Middle frontal gyrus (tissue), 1 donor: ENCODE measurements around the gene MPST.

ENCODE experiments used
- DNase-seq: peaks from one replicate; pipeline ENCODE4 v3.0.0-alpha.2; 2015; ENCODE audit warnings: low spot score; ENCODE audit errors: extremely low spot score

Gene MPST

GRCh38 chr22:37000676-37001534, 18.6 kb upstream of the MPST start:
- DNase-seq: no peak

DNA sequence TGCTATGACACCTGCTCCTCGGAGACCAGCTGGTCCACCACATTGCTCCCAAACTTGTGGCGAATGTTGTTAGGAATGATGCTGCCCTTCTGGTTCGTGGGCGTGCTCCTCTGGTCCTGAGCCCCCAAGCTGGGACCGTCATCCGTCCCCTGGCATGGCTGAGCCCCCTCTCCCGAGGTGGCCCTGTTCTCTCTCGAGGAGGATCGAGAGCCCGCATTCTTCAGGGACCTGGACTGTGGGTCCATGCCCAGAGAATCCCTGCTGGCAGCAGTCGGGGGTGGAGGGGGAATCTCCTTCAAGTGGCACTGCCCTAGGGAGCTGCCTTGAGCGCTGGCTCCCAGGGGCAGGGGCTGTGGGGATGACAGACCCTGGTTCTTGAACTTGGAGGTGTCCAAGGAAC, 17.7 kb upstream of the MPST start:
- DNase-seq: no peak

DNA sequence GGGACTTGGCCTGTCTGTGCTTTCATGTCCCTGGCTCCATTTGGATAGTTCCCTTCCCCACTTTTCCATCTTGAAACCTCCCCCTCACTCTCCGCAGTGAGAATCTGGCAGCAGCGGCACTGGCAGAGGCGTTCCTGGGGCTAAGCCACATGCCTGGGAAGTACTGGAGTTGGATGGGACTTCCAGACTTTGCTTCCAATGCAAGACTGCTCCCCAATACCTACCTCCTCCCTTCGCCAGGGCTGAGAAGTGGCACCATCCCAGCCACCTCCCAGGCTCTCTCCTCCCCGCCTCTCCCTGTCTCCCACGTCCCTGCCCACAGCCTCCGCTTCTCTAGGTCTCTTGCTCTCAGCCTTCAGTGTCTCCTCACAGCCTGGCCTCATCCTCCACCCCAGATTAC, 16.9 kb upstream of the MPST start:
- peak; percentile 68 for DNase-seq

DNA sequence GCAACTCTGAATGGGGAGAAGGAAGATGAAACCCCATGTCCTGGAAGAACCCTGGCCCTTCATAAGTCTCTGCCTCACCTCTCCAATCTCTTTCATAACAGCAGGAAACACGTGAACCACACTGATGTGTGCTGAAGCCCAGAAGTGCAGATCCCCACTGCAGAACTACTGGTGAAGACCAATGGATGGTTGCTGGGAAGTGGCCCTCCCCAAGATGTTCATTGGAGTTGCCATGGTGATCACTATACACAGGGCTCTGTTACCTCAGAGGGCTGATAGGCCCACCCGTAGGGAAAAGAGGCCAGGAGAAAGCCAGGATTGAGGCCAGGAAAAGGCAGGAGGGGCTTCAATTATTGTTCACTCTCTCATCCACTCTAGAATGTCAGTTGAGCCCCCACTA, 11.9 kb upstream of the MPST start:
- no peak for DNase-seq

DNA sequence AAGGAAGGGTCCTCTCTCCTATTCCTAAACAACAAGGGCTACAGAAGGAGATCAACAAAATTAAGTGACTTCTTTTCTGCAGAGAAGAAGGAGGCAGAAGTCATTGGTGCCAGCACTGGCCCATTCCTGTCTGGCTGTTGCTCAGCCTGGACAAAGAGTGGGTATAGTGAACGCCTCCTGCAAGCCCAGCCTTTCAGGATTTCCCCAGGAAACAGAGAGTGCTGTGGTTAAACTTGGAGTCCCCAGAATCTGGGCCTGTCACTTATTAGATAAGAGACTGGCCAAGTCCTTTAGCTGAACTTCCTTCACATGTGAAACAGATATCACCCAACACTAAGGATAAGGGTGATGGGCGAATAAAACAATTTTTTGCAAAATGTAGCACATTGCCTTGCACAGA, 11.2 kb upstream of the MPST start:
- DNase-seq: no peak

DNA sequence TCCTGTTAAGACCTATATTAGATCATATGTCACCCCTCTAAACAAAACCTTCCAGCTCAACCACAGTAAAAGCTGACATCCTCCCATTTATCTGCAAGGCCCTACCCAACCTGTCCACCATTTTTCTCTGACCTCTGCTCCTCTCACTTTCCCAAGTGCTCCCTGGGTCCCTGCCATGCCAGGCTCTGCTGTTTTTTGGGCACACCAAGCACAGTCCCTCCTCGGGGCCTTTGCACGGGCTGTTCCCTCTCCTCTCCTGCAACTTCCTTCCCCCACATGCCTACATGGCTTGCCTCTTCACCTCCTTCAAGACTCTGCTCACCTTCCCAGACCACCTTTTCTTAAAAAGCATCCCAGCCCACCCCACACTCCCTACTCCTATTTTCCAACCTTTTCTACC, 10.1 kb upstream of the MPST start:
- DNase-seq: no peak

DNA sequence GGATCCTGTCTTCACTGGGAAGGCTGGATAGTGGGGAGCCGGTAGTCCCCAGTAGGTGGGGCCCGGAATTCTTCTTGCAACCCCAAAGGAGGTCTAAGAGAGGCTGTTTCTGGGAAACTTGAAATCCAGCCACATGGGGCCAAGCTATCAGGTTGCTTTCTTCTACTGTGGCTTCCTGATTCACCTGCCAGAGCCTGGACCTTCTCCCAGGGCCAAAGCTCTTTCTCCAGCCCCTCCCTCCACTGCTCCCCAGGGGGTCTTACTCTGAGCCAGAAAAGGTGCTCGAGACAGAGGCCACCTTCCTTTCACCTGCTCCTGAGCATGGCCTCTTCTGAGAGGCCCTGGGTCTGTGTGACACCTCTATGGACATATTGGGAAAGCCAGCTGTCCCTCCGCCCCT, 9.4 kb upstream of the MPST start:
- no peak for DNase-seq

- no peak for DNase-seq
These were observed 8.6 kb upstream of the MPST start for GRCh38 chr22:37010976-37011375.

GRCh38 chr22:37011472-37011871, 8.1 kb upstream of the MPST start:
- DNase-seq: no peak

- no peak for DNase-seq
These were observed 7.2 kb upstream of the MPST start for GRCh38 chr22:37012262-37012904.

GRCh38 chr22:37012956-37013355, 6.6 kb upstream of the MPST start:
- DNase-seq: no peak

- DNase-seq: no peak
These were observed 5.1 kb upstream of the MPST start for GRCh38 chr22:37014415-37014806.

- no peak for DNase-seq
These were observed 4.5 kb upstream of the MPST start for GRCh38 chr22:37014835-37015586.

DNA sequence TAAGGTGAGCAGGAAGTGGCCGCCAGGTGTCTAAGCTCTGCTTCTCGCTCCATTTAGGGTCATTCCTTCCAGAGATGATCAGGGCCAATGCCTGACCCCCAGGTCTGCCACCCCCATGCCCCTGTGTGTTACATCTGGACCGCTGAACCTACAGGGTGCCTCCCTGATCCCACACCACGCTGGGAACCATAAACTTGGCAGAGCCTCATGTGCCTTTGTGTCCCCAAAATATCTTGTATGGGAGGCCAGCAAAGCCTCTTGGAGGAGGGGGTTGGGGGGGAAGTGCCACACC, 4.0 kb upstream of the MPST start:
- no peak for DNase-seq

DNA sequence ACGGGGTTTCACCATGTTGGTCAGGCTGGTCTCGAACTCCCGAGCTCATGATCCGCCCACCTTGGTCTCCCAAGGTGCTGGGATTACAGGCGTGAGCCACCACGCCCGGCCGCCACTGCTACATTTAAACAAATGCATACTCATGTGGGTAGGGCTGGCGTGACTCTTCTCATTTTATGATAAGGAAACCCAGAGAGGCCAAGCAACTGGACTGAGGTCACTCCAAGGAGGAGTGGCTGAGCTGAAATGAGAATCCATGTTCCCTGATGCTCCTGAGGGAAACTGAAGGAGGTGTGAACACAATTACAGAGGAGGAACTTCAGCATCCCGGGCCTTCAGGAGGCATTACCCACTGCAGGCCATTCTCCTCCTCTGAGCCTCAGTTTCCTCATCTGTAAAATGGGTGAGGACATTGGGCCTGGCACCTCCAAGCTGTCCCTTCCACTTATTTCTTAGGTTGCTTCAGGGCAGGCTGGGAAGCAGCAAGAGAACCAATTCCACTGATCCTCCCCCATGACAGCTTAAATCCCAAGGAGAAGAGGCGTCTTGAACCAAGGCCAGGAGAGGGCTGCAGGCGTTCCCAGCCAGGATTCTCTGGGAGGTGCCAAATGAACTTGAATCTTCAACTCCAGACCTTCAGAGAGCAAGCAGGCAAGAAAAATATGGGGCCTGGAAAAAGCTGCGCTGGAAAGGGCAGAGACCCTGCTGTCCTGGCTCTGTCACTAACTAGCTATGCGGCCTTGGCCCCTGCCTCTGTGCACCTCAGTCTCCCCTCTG, 3.2 kb upstream of the MPST start:
- no peak for DNase-seq

GRCh38 chr22:37017356-37017755, 2.2 kb upstream of the MPST start:
- DNase-seq: no peak

DNA sequence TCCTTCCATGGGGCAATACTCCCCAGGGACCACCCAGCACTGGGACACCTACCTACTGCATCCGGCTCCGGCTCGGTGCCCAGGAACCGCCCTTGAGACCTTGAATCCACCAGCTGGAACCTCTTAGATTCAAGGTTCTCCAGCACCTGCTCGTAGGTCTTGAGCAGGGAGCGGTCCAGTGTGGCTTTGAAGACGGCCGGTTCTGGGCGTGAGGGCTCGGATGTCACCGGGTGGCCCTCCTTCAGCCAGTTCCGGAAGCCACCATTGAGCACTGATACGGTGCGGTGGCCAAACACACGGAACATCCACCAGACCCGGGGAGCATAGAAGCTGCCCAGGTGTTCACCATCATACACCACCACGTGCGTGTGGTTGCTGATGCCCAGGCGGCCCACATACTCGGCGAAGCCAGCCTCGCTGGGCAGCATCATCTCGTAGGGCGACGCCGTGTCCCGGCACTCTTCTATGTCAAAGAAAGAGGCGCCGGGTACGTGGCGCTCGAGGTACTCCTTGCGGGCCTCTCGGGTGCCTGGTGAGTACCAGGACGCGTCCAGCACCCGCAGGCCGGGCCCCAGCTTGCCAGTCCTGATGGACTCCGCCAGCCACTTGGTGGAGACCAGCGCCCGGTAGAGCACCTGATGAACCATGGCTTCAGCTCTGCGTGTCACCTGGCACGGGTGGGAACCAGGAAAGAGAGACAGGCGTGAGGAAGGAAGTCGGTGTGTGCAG, 1.3 kb upstream of the MPST start:
- DNase-seq: no peak

DNA sequence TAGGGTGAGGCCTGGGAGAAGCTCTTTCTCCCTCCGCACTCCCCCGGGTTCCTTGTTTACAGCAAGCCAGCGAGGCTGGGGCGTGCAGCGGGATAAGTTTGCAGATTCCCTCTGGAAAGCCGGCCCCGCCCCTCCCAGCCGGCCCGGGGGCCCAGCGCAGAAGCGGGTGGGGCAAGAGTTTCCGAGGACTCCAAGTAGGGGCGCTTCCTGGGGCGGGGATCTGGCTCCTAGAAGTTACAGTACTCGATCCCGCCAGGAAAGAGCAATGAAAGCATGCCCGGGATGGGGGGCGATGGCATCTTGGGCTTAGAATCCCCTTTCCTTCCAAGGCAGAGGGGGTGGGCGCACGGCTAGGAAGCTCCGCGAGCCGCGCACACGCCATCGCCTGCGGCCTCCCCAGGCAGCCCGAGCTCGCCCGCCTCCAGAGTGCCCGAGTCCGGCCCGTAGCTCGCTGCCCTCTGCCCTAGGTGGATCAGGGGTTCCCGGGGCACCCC, 680 bp upstream of the MPST start:
- DNase-seq: no peak

DNA sequence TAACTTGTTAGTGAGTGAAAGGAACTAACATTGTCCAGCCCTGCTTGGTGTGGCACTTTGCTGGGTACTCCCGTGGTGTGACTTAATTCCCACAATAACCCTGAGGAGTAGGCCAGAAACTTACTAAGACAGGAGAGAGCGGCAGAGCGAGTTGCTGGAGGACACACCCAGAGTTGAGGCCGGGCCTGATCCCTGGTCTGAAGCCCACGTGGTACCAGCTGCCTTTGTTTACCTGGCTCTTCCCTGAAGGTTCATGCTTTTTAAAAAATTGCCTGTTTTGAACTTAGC, 594 bp downstream of the MPST start:
- no peak for DNase-seq

GRCh38 chr22:37021041-37021440, 1.5 kb downstream of the MPST start:
- no peak for DNase-seq
